ENCODE data around the gene MAGED2. TPM values are rescaled to one million over a fixed set of nuclear protein-coding genes. Genes with fewer than 3 reads are reported as not detected.
A peak's percentile ranks its signal among the peaks of the same experiment; 100 is the strongest.

The MAGED2 gene
- polyA plus RNA-seq, 3 donors: 38.3 to 43.5 (median 39.1) TPM

GRCh38 chrX:54785901-54786300 lies 21.6 kb upstream of the MAGED2 start:
- Mint-ChIP-seq H3K36me3 (no peaks in the 10 kb centered on the region), H3K4me1 (no peaks in the 10 kb centered on the region), H3K9me3 (peaks cover 0 to 5% (median 0%) of the 10 kb centered on the region in 7 donors), H3K27ac (peak overlapping the region in 1 of 7 donors; percentile 61), H3K4me3 (peak overlapping the region in 1 of 2 donors; percentile 16), H3K27me3 (ENCODE audit: low read depth in 3 of 3) (peaks cover 0 to 6% (median 6%) of the 10 kb centered on the region in 3 donors)
- no peak for DNase-seq
- H3K9me3 ChIP-seq (replicated peaks in 1 of 2; ENCODE audit: control insufficient read depth in 1 of 2, insufficient read depth in 1 of 2, low read length in 2 of 2): no peaks in the 10 kb centered on the region
- no peak overlapping the region for H3K27ac ChIP-seq (ENCODE audit: low read depth in 1 of 2, low read length in 2 of 2)
- no peaks in the 10 kb centered on the region for H4K20me1 ChIP-seq (ENCODE audit: insufficient read depth, low read length)
- no peak overlapping the region for H3K4me2 ChIP-seq (replicated peaks; ENCODE audit: extremely low read depth, low read length, poor library complexity, severe bottlenecking)
- H3K9ac ChIP-seq (ENCODE audit: insufficient read depth, low read length, poor library complexity, severe bottlenecking): no peak overlapping the region
- H2AFZ ChIP-seq (ENCODE audit: insufficient read depth, low read depth, low read length, poor library complexity, severe bottlenecking): no peak overlapping the region
- TF ChIP-seq CTCF (IDR thresholded peaks at IDR 0.05): no peak
- WGBS (ENCODE audit: insufficient coverage): 50% methylated on average over 1 of the region's 4 CpGs
- H3K4me1 ChIP-seq (ENCODE audit: control insufficient read depth in 1 of 2, insufficient read depth in 2 of 2, low read length in 2 of 2): no peaks in the 10 kb centered on the region
- no peak overlapping the region for H3K4me3 ChIP-seq (replicated peaks in 1 of 3; ENCODE audit: low read depth in 2 of 3, low read length in 3 of 3)
- intact Hi-C loops (cut with micrococcal nuclease): no loop called here
- H3K36me3 ChIP-seq (replicated peaks in 1 of 2; ENCODE audit: control insufficient read depth in 1 of 2, insufficient read depth in 2 of 2, low read length in 2 of 2): no peaks in the 10 kb centered on the region
- H3K79me2 ChIP-seq (ENCODE audit: insufficient read depth, low read length): no peaks in the 10 kb centered on the region
- no peaks in the 10 kb centered on the region for H3K27me3 ChIP-seq (ENCODE audit: control insufficient read depth in 2 of 2, insufficient read depth in 2 of 2, low read length in 2 of 2)

GRCh38 chrX:54786967-54787366 lies 20.6 kb upstream of the MAGED2 start:
- no peaks in the 10 kb centered on the region for H4K20me1 ChIP-seq (ENCODE audit: insufficient read depth, low read length)
- Mint-ChIP-seq H3K27me3 (ENCODE audit: low read depth in 3 of 3) (peaks cover 0 to 6% (median 4%) of the 10 kb centered on the region in 3 donors), H3K36me3 (no peaks in the 10 kb centered on the region), H3K4me1 (no peaks in the 10 kb centered on the region), H3K9me3 (peaks cover 0 to 3% (median 0%) of the 10 kb centered on the region in 7 donors), H3K27ac (no peak overlapping the region), H3K4me3 (no peak overlapping the region)
- H3K79me2 ChIP-seq (ENCODE audit: insufficient read depth, low read length): no peaks in the 10 kb centered on the region
- H3K9me3 ChIP-seq (replicated peaks in 1 of 2; ENCODE audit: control insufficient read depth in 1 of 2, insufficient read depth in 1 of 2, low read length in 2 of 2): no peaks in the 10 kb centered on the region
- no peaks in the 10 kb centered on the region for H3K4me1 ChIP-seq (ENCODE audit: control insufficient read depth in 1 of 2, insufficient read depth in 2 of 2, low read length in 2 of 2)
- no peak overlapping the region for H2AFZ ChIP-seq (ENCODE audit: insufficient read depth, low read depth, low read length, poor library complexity, severe bottlenecking)
- H3K27ac ChIP-seq (ENCODE audit: low read depth in 1 of 2, low read length in 2 of 2): no peak overlapping the region
- no peak for DNase-seq
- no peak overlapping the region for H3K9ac ChIP-seq (ENCODE audit: insufficient read depth, low read length, poor library complexity, severe bottlenecking)
- intact Hi-C loops (cut with micrococcal nuclease): no loop called here
- no peaks in the 10 kb centered on the region for H3K36me3 ChIP-seq (replicated peaks in 1 of 2; ENCODE audit: control insufficient read depth in 1 of 2, insufficient read depth in 2 of 2, low read length in 2 of 2)
- no peak for TF ChIP-seq CTCF (IDR thresholded peaks at IDR 0.05)
- H3K4me2 ChIP-seq (replicated peaks; ENCODE audit: extremely low read depth, low read length, poor library complexity, severe bottlenecking): no peak overlapping the region
- WGBS (ENCODE audit: insufficient coverage): no CpG with 5 or more reads among the region's 2 CpGs
- H3K4me3 ChIP-seq (replicated peaks in 1 of 3; ENCODE audit: low read depth in 2 of 3, low read length in 3 of 3): no peak overlapping the region
- no peaks in the 10 kb centered on the region for H3K27me3 ChIP-seq (ENCODE audit: control insufficient read depth in 2 of 2, insufficient read depth in 2 of 2, low read length in 2 of 2)
